RPMI8226 (cell line): ENCODE data around the gene VASH2.
A peak's percentile ranks its signal among the peaks of the same experiment; 100 is the strongest.
"Not testable (repeated sequence)": the region's sequence is repeated elsewhere in the genome, so short reads cannot be mapped to it uniquely, and the experiment has no call there.

Source experiments
- DNase-seq: peaks from one replicate; pipeline ENCODE4 v3.0.0-alpha.2; 2015

VASH2 gene

GRCh38 chr1:212982430-212983152 is 32.2 kb downstream of the VASH2 start:
- no peak for DNase-seq

DNA sequence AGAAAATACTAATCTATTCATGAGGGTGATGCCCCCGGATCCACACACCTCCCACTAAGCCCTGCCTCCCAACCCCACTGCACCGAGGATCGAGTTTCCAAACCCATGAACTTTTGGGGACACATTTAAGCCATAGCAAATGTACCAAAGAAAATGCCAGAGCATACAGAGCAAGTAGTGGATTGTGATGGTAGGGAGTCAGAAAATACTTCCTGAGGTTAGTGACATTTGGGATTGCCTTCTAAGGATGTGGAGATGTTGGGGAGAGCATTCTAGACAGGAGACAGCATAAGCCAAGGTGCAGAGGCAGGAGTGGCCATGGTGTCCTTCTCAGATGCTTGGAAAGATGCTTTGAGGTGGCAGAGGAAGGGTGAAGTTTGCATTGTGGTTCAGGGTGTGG is 33.1 kb downstream of the VASH2 start:
- no peak for DNase-seq

DNA sequence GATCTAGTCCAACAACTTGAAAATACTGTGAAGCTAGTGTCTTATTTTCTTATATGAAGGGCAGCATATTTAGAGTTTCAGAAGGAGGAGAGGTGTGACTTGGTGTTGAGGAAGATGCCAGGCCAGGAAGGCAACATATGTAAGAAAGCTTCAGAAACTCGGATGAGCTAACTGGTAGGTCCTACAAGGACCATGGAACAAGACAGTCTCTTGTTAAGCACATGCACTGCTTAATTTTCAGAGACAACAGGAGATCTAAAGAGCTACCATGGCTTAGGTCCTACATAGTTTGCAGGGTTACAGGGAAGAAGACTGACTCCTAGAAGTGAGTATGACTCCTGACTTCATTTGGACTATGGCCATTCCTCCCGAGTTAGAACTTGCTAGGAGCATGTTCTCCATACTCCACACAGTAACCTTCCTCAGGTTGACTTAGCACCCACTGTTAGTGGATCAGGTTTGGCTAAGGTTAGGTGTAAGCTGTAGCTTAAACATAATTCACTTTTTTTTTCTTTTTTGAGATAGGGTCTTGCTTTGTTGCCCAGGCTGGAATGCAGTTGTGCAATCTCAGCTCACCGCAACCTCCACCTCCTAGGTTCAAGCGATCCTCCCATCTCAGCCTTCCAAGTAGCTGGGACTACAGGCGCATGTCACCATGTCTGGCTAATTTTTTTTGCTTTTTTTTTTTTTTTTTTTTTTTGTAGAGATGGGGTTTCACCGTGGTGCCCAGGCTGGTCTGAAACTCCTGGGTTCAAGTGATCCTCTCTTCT is 34.4 kb downstream of the VASH2 start:
- no peak for DNase-seq

DNA sequence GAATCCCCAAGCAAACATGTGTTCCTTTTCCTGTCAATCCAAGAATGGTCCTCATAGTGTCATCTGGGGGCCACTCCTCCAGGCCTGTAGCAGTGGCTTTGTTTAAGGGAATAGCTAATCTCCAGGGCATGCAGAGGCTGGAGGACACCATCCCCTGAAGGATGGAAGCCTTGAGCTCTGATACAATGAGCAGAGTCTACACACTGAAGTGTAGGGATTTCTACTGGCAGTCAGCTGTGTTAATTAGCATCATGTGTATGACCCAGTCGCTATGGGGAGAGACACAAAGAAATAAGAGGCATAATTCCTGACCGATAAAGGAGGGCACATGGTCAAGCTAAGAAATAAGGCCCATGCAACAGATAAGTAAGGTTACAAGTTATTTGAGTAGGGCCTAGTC is 36.2 kb downstream of the VASH2 start:
- no peak for DNase-seq

GRCh38 chr1:212987702-212988322 is 37.5 kb downstream of the VASH2 start:
- DNase-seq = no peak

DNA sequence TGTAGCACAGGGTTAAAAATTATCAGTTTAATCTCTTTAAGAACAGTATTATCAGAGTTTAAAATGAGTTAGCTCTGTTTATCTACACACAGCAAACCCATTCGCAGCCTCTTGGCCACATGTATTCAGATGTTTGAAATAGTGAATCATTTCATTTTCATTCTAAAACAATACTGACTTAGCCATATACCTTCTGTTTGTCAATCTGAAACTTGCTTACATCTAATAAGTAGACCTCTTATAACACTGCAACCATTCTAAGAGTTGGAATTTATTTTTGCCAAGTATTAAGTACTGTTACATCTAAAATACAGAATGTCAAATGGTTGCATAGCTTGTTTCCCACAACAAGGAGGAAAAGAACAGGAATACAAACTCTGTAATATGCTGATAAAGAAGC is 39.9 kb downstream of the VASH2 start:
- no peak for DNase-seq

GRCh38 chr1:212993960-212994359 is 43.6 kb downstream of the VASH2 start:
- not testable (repeated sequence) for DNase-seq

- DNase-seq = no peak
These were observed 44.6 kb downstream of the VASH2 start for GRCh38 chr1:212994926-212995325.

DNA sequence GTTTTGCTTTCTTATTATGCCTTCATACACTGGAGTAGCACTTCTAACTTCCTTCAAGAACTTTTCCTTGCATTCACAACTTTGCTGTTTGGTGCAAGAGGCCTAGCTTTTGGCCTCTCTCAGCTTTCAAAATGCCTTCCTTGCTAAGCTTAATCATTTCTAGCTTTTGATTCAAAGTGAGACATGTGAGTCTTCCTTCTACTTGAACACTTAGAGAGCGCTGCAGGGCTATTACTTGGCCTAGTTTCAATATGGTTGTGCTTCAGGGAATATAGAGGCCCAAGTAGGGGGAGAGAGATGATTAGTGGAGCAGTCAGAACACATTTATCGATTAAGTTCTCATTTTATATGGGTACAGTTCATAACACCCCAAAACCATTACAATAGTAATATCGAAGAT is 52.9 kb downstream of the VASH2 start:
- DNase-seq = no peak

DNA sequence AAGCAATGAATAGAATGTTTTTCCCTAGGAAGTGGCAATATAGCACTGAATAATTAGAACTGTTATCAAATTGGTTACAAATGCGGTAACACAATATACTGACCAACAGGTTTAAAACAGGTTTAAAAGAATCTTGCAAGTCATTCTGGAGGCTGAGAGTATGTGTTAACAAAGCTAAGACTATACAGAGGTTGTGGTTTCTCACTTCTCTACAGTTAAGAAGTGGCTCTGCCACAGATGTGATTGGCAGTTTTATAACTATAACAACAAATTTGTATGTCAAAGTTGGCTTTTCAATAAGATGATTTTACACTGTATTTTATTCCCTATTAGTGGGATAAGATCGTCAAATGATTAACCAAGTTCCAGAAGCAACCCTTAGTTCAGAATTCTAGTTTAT is 58.2 kb downstream of the VASH2 start:
- DNase-seq = no peak

DNA sequence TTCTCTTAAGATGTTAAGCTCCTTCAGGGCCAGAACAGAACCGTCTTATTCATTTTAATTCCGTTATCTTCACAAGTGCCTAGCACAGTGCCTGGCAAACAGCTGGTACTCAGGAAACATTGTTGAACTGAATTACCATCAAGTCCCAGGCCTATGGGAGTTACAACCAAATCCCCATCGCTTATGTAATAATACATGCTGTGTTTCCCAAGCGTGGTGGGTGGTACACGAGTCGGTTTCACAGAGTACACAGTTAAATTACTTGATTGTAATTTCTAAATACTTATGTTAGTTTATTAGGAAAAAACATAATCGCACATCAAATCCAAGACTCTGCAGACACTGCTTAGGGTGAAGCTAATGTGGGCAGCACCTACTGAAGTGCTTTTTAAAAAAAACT is 64.3 kb downstream of the VASH2 start:
- DNase-seq = no peak

GRCh38 chr1:213015099-213016050 is 65.0 kb downstream of the VASH2 start, which contains the start of gene ANGEL2:
TSS of gene ANGEL2 (minus strand) at chr1:213015867. CDS start at chr1:213015671, 196 bp downstream.
- DNase-seq = peak; percentile 99

DNA sequence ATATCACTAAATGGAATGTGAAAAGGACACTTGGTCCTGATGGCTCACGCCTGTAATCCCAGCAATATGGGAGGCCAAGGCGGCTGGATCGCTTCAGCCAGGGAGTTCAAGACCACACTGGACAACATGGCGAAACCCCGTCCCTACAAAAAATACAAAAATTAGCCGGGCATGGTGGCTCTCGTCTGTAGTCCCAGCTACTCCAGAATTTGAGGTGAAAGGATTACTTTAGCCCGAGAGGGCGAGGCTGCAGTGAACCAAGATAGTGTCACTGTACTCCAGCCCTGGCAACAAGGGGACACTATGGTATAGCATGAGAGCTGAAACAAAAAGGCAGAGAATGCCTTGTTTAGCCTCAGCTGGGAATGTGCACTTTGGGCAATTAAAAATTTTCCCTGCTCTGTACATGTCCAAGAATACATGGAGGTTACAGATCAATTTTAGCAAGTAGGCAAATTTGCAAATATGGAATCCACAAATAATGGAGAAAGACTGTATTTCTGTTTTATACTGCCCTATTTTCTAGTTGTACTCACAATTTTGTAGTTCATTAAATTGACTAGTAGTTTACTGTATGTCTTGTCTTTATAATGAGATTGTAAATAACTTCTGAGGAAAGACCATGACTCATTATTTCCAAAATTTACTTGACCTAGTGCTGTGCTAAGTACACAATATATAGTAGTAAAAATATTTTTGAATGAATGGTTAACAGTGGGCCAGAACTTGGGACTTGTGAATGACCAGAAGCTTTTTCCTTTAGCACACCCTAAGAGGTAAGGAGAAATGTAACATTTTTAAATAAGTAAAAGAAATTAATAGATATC is 67.3 kb downstream of the VASH2 start:
- no peak for DNase-seq

GRCh38 chr1:213019450-213019849 is 69.1 kb downstream of the VASH2 start:
- DNase-seq = no peak

- DNase-seq = no peak
These were observed 69.7 kb downstream of the VASH2 start for GRCh38 chr1:213020016-213020415.

DNA sequence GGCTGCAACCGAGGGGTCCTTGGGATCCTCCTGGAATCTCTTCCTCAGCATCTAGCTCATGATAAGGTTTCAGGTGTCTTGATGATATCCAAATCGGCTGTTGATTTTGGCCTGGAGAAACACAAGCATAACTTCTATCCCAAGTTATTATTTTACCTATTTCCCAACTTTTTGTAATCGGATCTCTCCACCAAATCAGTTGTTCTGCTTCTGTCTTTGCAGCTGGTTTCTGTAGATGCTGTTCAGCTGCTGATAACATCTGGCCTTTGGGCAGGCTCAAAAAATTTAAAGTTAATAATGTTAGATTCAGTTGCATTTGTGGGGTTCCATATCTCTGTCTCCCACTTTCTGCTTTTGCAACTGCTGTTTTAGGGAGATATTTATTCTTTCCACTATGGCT is 76.7 kb downstream of the VASH2 start:
- DNase-seq = not testable (repeated sequence)

GRCh38 chr1:213032651-213033050 is 82.3 kb downstream of the VASH2 start:
- no peak for DNase-seq

- no peak for DNase-seq
These were observed 84.4 kb downstream of the VASH2 start for GRCh38 chr1:213034713-213035112.

DNA sequence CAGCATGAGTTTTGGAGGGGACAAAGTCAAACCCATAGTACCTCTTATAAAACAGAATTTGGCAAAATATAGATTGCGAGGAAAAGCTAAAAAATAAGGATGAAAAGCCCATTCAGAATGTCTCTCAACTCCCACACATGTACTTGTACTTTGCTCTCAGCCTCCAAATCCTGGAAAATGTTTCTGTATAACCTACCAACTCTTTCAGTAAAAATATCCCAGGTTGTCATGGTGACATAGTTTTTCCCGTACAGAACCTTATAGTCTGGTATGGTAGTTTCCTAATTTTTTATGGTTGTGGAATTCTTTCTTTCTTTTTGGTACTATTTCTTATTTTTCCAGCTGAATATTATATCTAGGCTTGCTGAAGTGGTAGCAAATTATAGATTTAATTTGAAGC is 85.2 kb downstream of the VASH2 start:
- DNase-seq = no peak
